Breast epithelium (tissue), 3 donors: ENCODE data around the gene EEF1G.
"Not testable (repeated sequence)": the region's sequence is repeated elsewhere in the genome, so short reads cannot be mapped to it uniquely, and the experiment has no call there.

Source experiments
- POLR2A ChIP-seq: fragments of 450-650 bp; IDR thresholded peaks from one replicate; pipeline ENCODE4 v1.6.1; 2016; ENCODE audit warnings: antibody characterized with exemption, mild to moderate bottlenecking, moderate library complexity
- POLR2AphosphoS5 ChIP-seq, 3 donors: sonication (generic); formaldehyde crosslinking; IDR thresholded peaks; one replicate each; pipeline ENCODE4 v1.6.1; 2017; ENCODE audit warnings: antibody characterized with exemption in 3 of 3
- TF ChIP-seq, protein P1 (sequence below), 3 donors: fragments of 450-650 bp; IDR thresholded peaks; one replicate each; pipeline ENCODE4 v1.5.1; 2016 to 2017; ENCODE audit warnings: antibody characterized with exemption in 3 of 3, mild to moderate bottlenecking in 3 of 3, moderate library complexity in 3 of 3

DNA sequence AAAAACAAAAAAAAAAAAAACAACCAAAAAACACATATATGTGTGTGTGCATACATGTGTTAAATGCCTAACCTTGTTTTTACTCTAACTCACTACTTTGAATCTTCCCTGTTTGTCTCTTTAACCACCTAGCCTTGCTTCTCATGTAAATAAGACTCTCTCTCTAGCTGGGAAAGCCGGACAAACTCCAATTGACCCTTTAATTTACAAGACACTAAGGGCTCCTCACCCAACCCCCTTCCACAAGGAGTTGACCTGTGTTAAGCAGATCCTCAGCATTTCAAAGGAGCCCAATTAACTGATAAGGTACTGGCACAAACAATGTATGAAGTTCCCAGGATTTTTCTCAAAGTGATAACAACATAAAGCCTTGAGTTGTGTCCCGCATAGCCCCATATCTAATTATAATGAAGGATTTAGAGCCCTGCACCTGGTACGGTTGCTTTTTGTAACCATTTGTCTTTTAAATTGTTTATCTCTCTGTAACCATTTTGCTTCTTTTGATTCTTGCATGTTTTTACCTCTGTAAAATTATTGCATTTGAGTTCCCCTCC is 11.9 kb downstream of the EEF1G start:
- TF ChIP-seq, protein P1, sequence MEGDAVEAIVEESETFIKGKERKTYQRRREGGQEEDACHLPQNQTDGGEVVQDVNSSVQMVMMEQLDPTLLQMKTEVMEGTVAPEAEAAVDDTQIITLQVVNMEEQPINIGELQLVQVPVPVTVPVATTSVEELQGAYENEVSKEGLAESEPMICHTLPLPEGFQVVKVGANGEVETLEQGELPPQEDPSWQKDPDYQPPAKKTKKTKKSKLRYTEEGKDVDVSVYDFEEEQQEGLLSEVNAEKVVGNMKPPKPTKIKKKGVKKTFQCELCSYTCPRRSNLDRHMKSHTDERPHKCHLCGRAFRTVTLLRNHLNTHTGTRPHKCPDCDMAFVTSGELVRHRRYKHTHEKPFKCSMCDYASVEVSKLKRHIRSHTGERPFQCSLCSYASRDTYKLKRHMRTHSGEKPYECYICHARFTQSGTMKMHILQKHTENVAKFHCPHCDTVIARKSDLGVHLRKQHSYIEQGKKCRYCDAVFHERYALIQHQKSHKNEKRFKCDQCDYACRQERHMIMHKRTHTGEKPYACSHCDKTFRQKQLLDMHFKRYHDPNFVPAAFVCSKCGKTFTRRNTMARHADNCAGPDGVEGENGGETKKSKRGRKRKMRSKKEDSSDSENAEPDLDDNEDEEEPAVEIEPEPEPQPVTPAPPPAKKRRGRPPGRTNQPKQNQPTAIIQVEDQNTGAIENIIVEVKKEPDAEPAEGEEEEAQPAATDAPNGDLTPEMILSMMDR (IDR thresholded peaks at IDR 0.05) = not testable (repeated sequence)
- TF ChIP-seq POLR2A; POLR2AphosphoS5 (IDR thresholded peaks at IDR 0.05): not testable (repeated sequence)
